ENCODE results near the gene VAMP8. TPM values are rescaled to one million over a fixed set of nuclear protein-coding genes. Genes with fewer than 3 reads are reported as not detected.

Gene VAMP8
- total and polyA plus RNA-seq, 2 donors (not counting 3 experiments of a cell fraction or from before 2014, with no cell fraction given): 39.0 to 68.7 TPM

DNA sequence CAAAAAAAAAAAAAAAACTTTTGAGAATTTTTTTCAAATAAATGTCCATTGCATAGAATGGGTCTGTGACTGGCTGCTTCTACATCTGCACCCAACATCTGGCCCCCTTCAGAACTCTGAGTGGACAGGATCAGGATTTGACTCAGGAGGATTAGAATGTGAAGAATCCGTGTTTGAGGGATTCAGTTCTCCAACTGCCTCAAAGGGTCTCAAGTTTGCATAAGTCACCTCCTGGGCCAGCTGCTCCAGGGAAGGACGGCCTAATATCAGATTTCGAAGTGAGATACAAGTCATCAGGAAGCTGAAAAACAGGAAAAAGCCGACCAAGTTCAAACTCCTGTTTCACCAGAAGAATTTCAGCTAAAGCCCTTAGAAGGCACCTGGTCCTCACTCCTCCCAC, 27.6 kb upstream of the VAMP8 start:
- Histone ChIP-seq H3K4me3 (replicated peaks in 1 of 3; ENCODE audit: insufficient read depth in 1 of 3, low read depth in 1 of 3, low read length in 3 of 3) (no peak overlapping the region), H3K27ac (ENCODE audit: insufficient read depth, low read depth, low read length) (peak overlapping the region; percentile 56), H3K9ac (replicated peaks; ENCODE audit: extremely low read depth, insufficient read depth, low read length) (no peak overlapping the region), H3K36me3 (ENCODE audit: control insufficient read depth in 2 of 2, extremely low read depth in 1 of 2, insufficient read depth in 2 of 2, low read length in 2 of 2) (peaks cover 13 to 40% of the 10 kb centered on the region in 2 experiments), H4K20me1 (replicated peaks; ENCODE audit: control insufficient read depth, extremely low read depth, insufficient read depth, low read length) (no peaks in the 10 kb centered on the region), H3K9me1 (replicated peaks; ENCODE audit: control insufficient read depth, extremely low read depth, insufficient read depth, low read length) (no peaks in the 10 kb centered on the region), H3K27me3 (ENCODE audit: control insufficient read depth in 2 of 2, insufficient read depth in 2 of 2, low read length in 2 of 2) (no peaks in the 10 kb centered on the region), H2AFZ (ENCODE audit: low read depth, low read length) (no peak overlapping the region), H3K9me3 (replicated peaks; ENCODE audit: control insufficient read depth, insufficient read depth, low read length) (no peaks in the 10 kb centered on the region), H3K79me2 (ENCODE audit: control insufficient read depth, insufficient read depth, low read length) (no peaks in the 10 kb centered on the region), H3K4me2 (ENCODE audit: insufficient read depth, low read length) (no peak overlapping the region), H3K4me1 (ENCODE audit: control insufficient read depth, extremely low read depth, insufficient read depth, low read length) (peaks cover 17% of the 10 kb centered on the region)
- TF ChIP-seq GATA2 (IDR thresholded peaks at IDR 0.05; ENCODE audit: insufficient read depth, insufficient read length, low read depth, low read length) (peak; percentile 78), FOS (IDR thresholded peaks at IDR 0.05; ENCODE audit: borderline replicate concordance, insufficient read depth, low read length) (no peak)
- ChIA-PET POLR2A (interaction anchor here (0.9 to 6.3 kb wide), 3 partner anchors 10 to 131 kb away, joined by 3 to 73 read pairs (median 13); partner anchors contain the start of genes MAT2A and SH2D6), CTCF (interaction anchor here (0.7 to 6.8 kb wide), 12 partner anchors 9 to 483 kb away, joined by 3 to 236 read pairs (median 4); partner anchors contain the start of genes ELMOD3, RETSAT and SH2D6)
- intact Hi-C loops (cut with micrococcal nuclease) (loop anchor here (5.0 kb wide), 1 partner anchor 198 kb away; the partner anchor contains the start of genes ELMOD3 and RETSAT), dilution Hi-C loops (cut with MboI; ENCODE audit: extremely low pct_ligation_motif_present, low sequenced_read_pairs) (no loop called here)
- BruUV-seq (replicated peaks): no TSS peak
- FAIRE-seq (no peak), DNase-seq (ENCODE audit: low read depth, low spot score) (peak; percentile 33)

DNA sequence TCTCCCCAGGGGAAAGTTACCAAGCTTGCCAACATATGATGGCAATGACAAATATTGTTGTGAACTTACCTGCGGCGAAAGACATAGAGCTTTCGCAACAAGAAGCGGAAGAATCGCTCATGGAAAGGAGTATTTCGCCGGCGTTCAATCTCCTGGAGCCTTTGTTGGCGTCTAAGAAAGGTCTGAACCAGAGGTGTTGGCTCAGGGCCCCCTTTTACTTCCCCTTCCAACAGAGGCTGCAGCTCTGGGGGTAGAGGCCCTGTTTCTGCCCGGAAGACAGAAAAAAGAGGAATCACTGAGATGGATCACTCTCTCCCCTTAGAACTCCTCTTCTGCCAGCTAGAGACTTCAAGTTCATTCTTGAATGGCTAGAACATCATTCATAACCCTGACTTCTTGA, 26.9 kb upstream of the VAMP8 start:
- no peaks in the 10 kb centered on the region for H3K9me3 ChIP-seq (replicated peaks; ENCODE audit: control insufficient read depth, insufficient read depth, low read length)
- H3K4me2 ChIP-seq (ENCODE audit: insufficient read depth, low read length): no peak overlapping the region
- H3K36me3 ChIP-seq (ENCODE audit: control insufficient read depth in 2 of 2, extremely low read depth in 1 of 2, insufficient read depth in 2 of 2, low read length in 2 of 2): peaks cover 12 to 39% of the 10 kb centered on the region in 2 experiments
- no peak overlapping the region for H3K9ac ChIP-seq (replicated peaks; ENCODE audit: extremely low read depth, insufficient read depth, low read length)
- H3K4me1 ChIP-seq (ENCODE audit: control insufficient read depth, extremely low read depth, insufficient read depth, low read length): peaks cover 17% of the 10 kb centered on the region
- no peaks in the 10 kb centered on the region for H3K79me2 ChIP-seq (ENCODE audit: control insufficient read depth, insufficient read depth, low read length)
- no peak overlapping the region for H2AFZ ChIP-seq (ENCODE audit: low read depth, low read length)
- H4K20me1 ChIP-seq (replicated peaks; ENCODE audit: control insufficient read depth, extremely low read depth, insufficient read depth, low read length): no peaks in the 10 kb centered on the region
- H3K4me3 ChIP-seq (replicated peaks in 1 of 3; ENCODE audit: insufficient read depth in 1 of 3, low read depth in 1 of 3, low read length in 3 of 3): no peak overlapping the region
- no peak for FAIRE-seq
- H3K27ac ChIP-seq (ENCODE audit: insufficient read depth, low read depth, low read length): peak overlapping the region; percentile 56
- CTCF ChIA-PET: interaction anchor here (0.7 to 6.8 kb wide), 18 partner anchors 10 to 483 kb away, joined by 3 to 236 read pairs (median 4); partner anchors contain the start of genes ELMOD3, MAT2A, RETSAT and RNF181
- dilution Hi-C loops (cut with MboI; ENCODE audit: extremely low pct_ligation_motif_present, low sequenced_read_pairs) (no loop called here), intact Hi-C loops (cut with micrococcal nuclease) (loop anchor here (5.0 kb wide), 1 partner anchor 198 kb away; the partner anchor contains the start of genes ELMOD3 and RETSAT)
- no peaks in the 10 kb centered on the region for H3K27me3 ChIP-seq (ENCODE audit: control insufficient read depth in 2 of 2, insufficient read depth in 2 of 2, low read length in 2 of 2)
- BruUV-seq (replicated peaks): no TSS peak
- no peaks in the 10 kb centered on the region for H3K9me1 ChIP-seq (replicated peaks; ENCODE audit: control insufficient read depth, extremely low read depth, insufficient read depth, low read length)
- POLR2A ChIA-PET: interaction anchor here (0.9 to 6.3 kb wide), 3 partner anchors 11 to 131 kb away, joined by 3 to 73 read pairs (median 13); partner anchors contain the start of genes MAT2A and SH2D6
- no peak for TF ChIP-seq MYC (IDR thresholded peaks at IDR 0.05; ENCODE audit: low read depth, low read length)
- TF ChIP-seq, protein P1, sequence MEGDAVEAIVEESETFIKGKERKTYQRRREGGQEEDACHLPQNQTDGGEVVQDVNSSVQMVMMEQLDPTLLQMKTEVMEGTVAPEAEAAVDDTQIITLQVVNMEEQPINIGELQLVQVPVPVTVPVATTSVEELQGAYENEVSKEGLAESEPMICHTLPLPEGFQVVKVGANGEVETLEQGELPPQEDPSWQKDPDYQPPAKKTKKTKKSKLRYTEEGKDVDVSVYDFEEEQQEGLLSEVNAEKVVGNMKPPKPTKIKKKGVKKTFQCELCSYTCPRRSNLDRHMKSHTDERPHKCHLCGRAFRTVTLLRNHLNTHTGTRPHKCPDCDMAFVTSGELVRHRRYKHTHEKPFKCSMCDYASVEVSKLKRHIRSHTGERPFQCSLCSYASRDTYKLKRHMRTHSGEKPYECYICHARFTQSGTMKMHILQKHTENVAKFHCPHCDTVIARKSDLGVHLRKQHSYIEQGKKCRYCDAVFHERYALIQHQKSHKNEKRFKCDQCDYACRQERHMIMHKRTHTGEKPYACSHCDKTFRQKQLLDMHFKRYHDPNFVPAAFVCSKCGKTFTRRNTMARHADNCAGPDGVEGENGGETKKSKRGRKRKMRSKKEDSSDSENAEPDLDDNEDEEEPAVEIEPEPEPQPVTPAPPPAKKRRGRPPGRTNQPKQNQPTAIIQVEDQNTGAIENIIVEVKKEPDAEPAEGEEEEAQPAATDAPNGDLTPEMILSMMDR (IDR thresholded peaks at IDR 0.05; ENCODE audit: extremely low read depth in 1 of 2, insufficient read depth in 1 of 2, low read depth in 1 of 2, low read length in 2 of 2): no peak
- DNase-seq (ENCODE audit: low read depth, low spot score): no peak

Data from endothelial cell of umbilical vein (primary cell).